OCI-M1 (cell line): ENCODE results near the gene STK24.

Source experiments
- DNase-seq: peaks from one replicate; lab custom pipeline; 2025; lab: John Stamatoyannopoulos, UW

Gene STK24

DNA sequence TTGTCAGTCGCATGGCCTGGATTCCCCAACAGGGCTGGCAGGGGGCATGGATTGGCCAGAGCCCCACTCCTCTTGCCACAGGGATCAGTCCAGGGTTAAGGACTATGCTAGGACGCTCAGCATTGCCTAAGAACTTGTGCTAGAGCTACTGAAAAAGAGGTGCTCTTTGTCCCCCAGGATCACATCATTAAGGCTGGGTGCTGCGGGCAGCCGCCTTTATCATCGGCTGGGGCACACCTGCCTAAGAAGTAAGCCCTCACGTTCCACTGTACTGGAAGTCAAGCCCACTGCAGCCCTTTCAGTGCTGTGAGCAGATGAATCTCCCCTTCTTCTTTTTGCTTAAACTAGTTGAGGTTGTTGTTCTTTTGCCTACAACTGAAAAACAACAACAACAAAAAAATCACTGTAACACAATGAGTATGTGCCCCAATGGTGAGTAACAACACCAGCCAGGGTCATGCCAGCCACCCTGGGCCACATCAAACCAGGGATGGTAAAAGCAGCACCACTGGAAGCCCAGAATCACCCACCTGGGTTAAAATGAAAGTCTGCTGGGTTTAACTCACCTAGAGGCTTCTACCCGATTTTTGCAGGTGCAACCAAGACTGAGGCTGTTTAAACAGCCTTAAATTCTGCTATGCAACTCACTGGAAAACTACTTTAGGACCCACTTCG is 20.6 kb downstream of the STK24 start:
- DNase-seq, result no peak

DNA sequence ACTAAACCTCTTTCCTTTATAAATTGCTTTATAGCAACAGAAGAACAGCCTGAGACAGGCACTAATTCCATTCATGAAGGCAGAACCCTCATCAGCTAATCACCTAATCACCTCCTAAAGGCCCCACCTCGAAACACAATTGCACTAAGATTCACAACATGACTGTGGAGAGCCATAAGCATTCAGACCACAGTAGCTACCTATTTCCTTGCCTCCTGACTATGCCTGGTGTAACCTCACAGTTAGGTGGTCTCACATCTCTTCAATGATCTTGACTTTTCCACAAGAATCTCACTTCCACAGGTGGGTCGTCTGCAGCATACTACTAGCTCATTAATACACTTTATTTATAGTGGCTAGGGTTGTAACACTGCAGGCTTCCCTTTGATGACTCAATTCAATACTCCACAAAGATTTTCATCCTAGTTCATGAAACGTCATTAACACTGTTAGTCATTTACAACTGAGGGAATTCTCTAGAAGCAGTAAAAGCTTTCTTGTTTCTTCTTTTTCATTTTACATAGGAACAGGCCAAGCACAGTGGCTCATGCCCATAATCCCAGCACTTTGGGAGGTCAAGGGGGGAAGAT is 27.1 kb downstream of the STK24 start:
- DNase-seq, result no peak

DNA sequence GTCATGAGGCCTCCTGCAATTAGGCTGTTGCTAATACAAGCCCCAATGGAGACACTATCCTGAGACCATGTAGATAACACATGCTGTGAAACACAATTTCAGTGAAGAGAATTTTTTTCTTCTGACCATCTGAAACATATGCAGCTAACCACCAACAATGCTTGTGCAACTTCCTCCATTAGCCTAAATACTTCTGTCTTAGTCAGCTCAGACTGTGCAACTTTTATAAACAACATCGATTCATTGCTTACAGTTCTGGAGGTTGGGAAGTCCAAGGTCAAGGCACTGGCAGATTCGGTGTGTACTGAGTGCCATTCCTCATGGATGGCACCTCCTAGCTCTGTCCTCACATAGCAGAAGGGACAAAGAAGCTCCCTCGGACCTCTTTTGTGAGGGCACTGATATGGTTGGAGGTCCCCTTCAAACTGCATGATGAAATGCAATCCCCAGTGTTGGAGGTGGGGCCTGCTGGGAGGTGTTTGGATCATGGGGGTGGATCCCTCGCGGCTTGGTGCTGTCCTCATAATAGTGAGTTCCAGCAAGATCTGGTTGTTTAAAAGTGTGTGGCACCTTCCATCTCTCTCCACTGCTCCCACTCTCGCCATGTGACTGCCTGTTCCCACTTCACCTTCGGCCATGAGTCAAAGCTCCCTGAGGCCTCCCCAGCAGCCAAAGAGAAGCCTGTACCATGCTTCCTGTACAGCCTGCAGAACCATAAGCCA is 27.7 kb downstream of the STK24 start:
- peak; percentile 34 for DNase-seq

DNA sequence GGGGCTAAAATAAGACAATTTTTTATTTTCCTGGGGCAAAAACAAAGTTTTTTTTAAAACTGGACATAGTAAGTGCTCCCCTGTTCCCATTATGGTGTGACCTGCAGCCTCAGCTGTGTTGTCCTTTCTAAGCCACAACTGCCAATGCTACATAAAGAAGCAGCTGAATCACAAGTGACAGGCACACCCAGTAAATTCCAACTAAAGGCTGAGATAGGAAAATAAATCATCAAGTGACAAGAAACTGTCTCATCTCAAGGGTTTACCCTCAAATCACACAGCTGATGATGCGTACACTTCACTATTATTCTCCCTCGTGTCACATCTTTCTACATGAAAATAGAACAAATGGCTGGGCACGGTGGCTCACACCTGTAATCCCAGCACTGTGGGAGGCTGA is 28.7 kb downstream of the STK24 start:
- peak; percentile 29 for DNase-seq

DNA sequence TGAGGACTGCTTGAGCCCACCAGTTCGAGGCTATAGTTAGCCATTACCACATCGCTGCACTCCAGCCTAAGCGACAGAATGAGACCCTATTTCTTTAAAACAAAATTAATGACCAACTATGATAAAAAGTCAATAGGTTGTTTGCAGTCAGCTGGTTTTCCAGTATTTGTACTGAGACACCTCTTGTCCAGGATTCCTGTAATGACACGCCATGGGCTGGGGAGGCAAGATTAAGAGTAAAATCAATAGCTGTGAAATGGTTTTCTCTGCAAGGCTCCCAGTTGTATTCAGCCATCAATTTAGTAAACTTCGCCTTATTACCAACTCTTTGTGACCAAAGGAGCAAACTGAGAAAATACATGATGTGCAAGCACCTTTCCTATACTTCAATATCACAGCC is 29.5 kb downstream of the STK24 start:
- DNase-seq, result no peak

DNA sequence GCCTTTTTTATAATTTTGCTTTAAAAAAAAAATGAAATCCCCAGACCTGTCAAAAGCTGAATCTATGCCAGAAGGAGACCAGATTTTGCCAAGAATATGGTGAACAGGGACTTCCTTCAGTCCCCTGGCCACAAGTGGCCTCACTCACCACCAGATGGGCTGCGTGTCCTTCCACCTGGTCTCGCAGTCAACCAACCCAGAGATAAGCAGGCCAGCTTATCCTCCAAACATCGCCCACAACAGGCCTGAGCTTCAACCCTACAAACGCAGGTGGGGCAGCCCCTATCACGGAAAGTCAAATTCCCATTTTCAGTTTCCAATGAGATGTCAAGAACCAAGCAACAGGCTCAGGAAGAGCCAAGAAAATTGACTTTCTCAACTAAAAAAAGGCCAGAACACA is 30.5 kb downstream of the STK24 start:
- DNase-seq, result peak; percentile 22

DNA sequence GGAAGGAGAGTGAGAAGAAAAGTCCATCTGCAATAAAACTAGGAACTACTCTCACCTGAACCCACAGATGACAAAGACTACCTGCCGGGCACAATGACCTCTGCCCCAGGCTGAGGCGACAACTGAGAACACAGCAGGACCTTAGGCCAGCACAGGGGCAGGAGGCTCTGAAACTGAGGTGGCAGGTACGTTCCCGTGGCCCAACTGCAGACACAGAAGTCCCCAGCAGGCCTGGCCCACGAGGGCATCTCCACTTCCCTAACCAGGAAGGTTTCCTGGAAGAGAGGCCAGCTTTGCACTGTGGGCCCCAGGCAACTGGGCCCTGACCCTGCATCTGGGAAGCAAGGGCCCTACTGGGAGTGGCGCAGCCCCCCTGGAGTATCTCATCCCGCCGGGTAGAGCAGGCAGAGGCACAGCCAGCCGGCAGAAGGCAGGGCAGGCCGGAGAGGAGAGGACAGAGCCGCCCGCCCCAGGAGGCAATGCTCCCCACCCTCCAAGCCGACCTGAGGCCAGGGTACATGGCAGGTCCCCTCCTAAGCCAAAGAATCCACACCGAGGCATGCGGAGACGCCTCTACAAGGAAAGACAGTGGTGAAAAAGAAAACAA is 32.7 kb downstream of the STK24 start:
- no peak for DNase-seq

DNA sequence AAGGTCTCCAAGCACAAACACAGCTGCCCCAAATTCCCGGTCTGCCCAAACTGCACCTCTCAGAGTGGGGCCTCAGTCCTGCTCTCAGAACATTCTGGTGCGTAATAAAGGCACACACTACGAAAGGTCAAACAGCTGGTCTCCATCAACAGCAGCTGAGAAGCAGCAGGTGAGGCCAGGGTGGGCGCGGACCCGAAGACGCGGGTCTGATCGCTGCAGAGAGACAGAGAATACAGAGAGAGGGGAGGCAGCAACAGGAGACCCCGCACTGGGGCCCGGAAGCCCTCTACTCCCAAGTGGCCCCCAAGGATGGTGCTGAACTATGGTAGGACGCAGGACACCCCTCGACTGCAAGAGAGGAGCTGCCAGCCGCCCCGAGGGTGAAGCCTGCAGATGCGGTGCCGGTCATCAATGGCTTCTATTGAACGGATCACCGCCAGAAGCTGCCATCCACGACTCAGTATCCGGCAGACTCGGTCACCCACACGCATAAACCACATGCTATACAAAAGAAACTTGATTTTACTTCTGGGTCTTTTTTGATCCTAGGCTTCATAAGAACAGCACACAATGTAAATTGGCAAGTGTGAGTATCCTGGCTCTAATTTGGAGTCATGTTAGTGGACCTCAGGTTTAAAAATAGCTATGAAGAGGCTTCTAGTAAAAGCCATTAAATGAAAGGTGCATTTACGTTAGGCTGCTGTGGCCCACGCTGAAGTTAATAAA is 33.4 kb downstream of the STK24 start:
- DNase-seq, result no peak

DNA sequence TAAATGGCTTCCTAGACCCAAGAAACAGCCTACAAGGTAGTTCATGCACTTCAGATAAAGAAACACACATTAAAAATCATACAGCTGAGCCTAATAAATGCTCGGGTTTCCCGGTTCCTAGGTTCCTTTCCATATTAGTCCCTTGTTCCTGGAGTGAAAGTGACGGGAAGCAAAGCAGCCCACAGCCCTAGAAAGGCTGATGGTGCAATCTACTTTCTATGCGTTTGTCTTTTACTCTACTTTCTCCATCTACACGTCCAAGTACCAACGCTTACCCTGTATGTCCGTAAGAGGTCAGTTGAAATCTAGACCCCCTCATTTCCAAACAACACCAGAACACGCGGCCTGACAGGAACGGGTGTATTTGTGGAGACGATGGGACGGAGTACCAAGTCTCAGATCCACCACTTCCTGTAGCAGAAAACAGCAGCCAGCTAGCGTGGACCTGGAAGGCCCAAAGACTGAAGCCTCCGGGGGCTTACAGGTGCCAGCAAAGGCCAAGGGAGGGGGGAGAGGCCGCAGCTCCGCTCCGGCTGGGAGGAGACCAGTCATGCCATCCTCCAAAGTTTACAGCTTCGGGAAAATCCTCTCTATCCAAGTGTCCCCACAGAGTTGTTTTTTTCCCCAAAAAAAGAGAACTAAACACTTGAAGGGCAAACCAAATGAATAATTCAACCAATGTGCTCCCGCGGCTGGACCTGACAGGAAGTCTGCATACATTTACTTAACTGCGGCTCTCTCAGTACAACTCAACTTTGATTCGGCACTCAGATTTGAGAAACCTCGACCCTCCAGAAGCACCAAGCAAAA is 34.1 kb downstream of the STK24 start:
- no peak for DNase-seq

DNA sequence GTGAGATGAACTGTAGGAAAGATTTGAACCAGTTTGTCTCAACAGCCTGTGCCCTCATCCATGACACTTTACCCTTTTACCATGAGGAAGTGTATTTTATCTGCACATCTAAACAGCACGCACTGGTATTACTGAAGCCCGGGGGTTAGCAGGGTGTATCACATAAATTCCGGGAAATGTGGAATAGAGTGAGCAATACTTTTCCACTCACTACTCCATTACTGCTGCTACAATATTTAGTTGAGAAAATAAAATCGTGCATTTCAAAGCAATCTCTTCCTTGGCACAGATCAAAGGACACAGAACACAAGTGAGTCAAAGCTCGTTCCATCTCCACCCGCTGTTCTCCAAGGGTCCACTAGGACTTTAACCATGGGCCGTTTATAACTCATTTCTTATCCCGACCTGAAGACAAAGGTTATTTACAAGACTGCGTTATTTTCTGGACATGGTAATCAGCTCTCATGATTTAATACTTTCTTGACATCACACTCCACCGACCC is 35.2 kb downstream of the STK24 start:
- peak; percentile 78 for DNase-seq

DNA sequence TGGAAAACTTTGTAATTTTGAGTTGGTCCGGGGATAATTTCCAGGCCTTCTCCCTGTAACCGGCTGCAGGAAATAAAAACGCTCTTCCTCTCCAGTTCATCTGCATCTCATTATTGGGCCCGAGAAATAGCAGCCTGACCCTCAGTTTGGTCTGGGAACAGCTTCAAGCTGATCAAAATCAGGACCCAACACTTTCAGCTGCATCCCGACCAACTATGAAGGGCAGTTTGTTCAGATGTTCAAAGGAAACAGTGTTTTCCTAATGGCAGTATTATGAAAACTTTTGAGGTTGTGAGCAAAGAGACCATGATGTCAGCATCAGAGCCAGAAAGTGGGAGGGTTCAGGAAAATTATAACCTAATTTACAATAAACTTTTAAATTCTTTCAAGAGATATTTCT is 35.7 kb downstream of the STK24 start:
- DNase-seq, result no peak

DNA sequence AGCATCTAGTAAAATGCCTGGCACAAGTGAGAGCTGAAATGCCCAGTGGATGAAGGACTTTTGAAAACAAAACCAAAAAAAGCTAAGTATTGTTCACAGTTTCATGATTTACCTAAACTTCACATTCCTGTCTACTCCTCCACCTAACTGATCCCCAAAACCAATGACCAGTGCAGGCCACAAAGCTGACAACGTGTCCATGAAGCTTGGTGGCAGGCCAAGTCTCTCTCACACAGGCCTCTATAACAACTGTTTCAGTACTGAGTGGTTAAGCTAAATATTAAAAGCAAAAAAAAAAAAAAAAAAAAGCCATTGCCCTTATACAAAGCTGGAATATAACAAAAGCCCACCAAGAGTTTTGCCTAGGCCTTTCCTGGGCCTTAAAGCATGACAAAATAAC is 36.4 kb downstream of the STK24 start:
- DNase-seq, result no peak

DNA sequence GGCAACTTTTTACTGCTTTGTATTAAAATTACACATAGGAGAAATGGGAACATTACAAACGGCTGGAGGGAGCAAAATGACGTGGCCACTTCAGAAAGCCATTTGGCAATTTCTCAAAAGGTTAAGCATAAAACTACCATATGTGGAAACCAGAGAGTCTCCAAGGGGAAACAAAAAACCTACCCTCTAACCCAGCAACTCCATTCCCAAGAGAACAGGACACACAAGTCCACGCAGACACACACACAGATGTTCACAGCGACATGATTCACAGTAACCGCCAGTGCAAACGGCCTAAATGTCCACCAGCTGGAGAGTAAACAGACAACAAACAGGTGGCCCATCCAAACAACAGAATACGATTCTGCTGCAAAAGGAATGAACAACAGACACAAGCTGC is 37.2 kb downstream of the STK24 start:
- DNase-seq, result no peak

DNA sequence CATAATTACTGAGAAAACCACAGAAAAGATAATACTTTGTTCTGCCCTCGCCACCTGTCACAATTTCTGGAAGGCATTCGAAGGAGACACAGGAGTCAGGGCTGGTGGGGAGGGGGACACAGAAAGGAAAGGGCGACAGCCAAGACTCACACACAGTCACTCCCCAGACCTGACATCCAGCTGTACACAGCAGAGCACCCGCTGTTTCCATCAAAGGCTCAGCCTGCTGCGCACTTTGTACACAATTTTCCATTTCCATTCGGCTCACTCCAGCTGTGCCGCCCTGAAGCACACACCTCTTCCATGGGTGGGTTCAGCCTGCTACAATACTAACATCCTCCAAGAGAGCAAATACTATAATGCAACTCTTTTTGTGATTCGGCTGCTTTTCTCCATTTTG is 38.0 kb downstream of the STK24 start:
- DNase-seq, result no peak

DNA sequence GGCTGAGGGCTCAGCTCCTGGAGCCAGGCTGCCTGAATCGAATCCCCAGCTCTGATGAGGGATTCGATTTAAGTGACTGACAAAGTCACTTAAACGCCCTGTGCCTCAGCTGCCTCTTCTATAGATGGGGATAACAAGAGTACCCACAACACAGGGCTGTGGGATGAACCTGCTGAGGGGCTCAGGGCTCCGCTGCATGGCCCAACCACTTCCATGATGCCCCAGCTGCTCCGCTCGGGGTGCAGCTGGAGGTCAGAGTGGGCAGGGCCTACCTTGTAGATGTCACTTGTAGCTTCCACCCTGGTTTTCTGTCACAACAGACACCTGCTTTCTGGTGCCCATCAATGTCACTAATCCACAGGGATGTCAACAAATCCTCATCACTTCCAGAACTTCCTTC is 39.2 kb downstream of the STK24 start:
- DNase-seq, result no peak

DNA sequence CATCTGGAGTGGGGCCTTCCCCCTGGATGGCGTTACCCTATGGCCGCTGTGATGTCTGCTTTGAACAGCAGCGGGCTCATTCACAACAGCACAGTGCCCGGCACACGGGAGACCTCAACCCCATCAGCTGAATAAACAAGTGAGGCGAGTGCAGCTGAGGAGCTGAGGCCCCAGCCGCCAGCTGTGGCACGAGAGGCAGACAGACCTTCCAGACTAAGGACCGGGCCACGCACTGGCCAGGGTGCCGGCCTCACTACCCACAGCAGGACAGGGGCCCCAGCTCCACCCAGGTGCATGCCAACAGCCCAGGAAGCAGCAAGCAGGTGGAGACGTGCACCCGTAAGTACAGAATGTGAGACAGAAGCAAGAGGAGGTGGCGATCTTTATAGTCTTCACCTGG is 39.6 kb downstream of the STK24 start:
- DNase-seq, result no peak

DNA sequence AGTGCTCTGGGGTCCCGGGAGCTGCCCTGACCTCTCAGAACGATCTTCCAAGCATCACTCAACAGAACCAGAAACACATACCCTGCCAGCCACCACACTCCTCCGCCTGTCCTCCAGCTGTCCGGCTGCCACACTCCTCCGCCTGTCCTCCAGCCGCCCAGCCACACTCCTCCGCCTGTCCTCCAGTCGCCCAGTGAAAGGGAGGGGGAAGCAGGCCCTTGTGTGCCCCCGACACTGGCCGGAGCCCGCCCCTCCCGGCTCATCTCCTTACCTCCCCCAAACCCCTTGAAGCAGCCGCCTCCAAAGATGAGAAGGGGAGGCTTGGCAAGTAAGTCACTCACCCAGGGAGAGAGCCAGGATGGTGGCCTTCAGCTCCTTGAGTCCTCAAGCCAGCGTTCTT is 40.2 kb downstream of the STK24 start:
- no peak for DNase-seq

DNA sequence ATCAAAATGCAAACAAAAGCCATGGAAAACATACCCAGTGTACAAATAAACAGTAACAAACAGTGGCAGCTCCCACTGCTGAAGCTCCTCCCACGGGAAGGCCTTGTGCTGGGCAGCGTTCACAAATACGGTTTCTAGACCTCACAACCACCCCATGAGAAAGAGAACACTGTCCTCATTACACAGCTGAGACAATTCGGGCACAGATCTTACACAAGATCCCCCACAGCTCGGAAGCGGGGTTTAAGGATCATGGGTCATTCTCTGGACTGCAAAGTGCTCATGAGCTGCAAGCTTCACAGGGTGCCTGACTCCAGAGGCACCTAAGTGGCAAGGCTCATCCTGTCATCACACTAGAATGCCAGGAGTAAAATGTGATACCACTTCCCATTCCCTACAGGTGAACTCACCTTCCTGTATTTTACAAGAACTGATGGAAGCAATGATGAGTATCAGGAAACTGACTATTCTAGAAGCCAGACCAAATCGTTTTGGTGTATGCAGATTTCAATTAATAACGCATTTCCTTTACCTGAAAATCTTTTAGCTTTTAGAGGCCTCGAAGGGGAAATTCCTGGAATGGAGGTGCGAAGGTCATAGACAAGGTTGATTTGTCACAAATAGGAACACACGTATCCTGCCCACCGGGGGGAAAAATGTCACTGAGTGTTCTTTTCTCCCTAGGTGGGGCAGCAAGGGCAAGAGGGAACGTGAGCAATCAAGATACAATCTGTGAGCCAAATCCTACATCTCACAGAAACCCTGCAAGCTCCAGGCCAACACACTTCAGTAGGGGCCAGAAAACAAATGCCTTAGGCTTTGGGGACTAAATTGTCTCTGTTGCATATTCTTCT is 41.2 kb downstream of the STK24 start:
- no peak for DNase-seq

DNA sequence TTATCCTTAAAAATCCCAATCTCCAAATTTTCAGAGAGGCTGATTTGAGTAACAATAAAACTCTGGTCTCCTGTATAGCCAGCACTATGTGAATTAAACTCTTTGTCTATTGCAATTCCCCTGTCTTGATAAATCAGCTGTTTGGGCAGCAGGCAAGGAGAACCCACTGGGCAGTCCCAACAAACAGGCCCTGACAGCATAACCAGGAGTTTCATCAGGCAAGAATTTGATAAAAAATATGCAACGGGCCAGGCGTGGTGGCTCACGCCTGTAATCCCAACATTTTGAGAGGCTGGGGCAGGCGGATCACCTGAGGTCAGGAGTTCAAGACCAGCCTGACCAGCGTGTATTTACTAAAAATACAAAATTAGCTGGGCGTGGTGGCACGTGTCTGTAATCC is 42.1 kb downstream of the STK24 start:
- no peak for DNase-seq

DNA sequence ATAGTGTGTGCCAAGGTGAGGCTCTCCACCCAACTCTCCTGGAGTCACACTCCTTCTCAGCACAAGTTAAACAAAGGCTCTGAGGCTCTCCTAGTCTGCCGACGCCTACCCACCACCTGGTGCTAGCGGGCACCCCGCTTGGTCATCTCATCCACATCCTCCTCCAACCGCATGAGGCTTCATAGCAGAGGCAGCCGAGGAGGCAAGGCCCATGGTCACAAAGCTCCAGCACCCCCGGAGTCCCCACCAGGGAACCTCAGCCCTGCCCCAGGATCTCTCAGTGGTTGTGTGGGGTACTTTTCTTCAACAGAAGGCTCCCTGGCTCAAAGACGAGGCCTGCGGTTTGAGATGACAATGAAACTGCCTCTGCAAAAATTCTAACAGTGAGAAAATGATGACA is 43.0 kb downstream of the STK24 start:
- no peak for DNase-seq

DNA sequence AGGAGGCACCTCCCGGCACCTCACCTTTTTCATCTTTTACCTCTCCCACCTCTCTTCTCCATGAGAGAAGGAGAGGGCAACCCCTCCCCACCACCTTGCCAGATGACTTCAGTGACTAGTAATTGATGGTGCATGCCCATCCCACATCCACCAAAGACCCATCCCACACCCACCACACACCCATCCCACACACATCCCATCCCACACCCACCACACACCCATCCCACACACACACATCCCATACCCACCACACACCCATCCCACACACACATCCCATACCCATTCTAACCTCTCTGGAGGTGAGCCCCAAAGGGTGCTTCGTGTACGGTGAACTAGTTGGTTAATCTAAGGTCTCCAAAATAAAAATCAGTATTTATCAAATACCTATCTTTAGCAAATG is 44.7 kb downstream of the STK24 start:
- no peak for DNase-seq
